ENCODE measurements around the gene IWS1. TPM values are rescaled to one million over a fixed set of nuclear protein-coding genes. Genes with fewer than 3 reads are reported as not detected.

IWS1 gene
- total and polyA plus RNA-seq, 10 of the 15 experiments (the other 5 are each of a cell fraction or from before 2014, with no cell fraction given) = 21.9 to 68.9 (median 45.8) TPM

DNA sequence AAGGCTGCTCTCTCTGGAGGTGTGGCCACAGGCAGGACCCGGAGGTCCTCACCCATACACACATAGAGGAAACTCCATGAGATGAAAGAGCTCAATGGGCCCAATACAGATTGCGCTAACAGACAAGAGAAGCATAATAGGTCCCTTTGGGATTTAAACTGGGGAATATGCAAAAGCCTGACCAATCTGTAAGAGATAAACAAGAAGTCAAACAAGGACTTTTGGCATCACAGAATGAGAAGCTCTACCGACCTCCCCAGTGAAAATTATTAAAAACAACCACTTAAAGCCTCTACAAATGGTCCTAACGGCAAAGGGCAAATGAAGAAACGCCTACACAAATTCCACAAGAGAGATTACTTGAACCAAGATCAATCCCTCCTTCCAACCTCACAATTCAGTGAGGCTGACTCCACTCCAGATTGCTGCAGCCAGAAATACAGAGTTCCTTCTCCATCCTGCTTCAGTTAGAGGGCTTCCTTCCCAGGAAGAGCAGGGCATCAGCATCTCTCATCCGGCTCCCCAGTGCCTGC, 10.8 kb downstream of the IWS1 start:
- Histone ChIP-seq H3K4me2 (ENCODE audit: control insufficient read depth, insufficient read depth) (no peak overlapping the region), H3K36me3 (ENCODE audit: control insufficient read depth in 2 of 2, insufficient read depth in 2 of 2, low read length in 1 of 2) (peaks cover 7 to 32% of the 10 kb centered on the region in 2 experiments; a peak in 3 of 4 replicates), H3K4me3 (no peak overlapping the region), H4K20me1 (ENCODE audit: control insufficient read depth, insufficient read depth) (peaks cover 3% of the 10 kb centered on the region; the same call in 1 of the 2 replicates), H3K9ac (ENCODE audit: control insufficient read depth, insufficient read depth, low read length) (no peak overlapping the region), H2AFZ (ENCODE audit: control insufficient read depth, low read depth, low read length) (no peak overlapping the region), H3K4me1 (ENCODE audit: control insufficient read depth, insufficient read depth, low read length) (no peaks in the 10 kb centered on the region; the same call in 1 of the 2 replicates), H3K9me3 (replicated peaks; ENCODE audit: control insufficient read depth, insufficient read depth, low read length) (no peaks in the 10 kb centered on the region; the same call in 2 of the 3 replicates), H3K27ac (ENCODE audit: control insufficient read depth, insufficient read depth) (no peak overlapping the region), H3K79me2 (ENCODE audit: control insufficient read depth, insufficient read depth, low read length) (peaks cover 50% of the 10 kb centered on the region), H3K27me3 (replicated peaks in 1 of 2; ENCODE audit: control insufficient read depth in 2 of 2, insufficient read depth in 2 of 2, low read length in 1 of 2) (no peaks in the 10 kb centered on the region)
- intact Hi-C loops (cut with micrococcal nuclease; ENCODE audit: unreplicated experiment) (no loop called here), in situ Hi-C loops (cut with MboI) (no loop called here)
- 64% methylated on average over 6 of the region's 6 CpGs for WGBS (ENCODE audit: insufficient coverage, insufficient replicate concordance, low lambda C conversion rate, missing lambda C conversion rate)
- SMC1A ChIA-PET (ENCODE audit: uncharacterized antibody, unreplicated experiment) = interaction anchor here (0.6 kb wide), 1 partner anchor 43 kb away, joined by 3 read pairs; no protein-coding TSS in a partner anchor
- POLR2A ChIA-PET = interaction anchor here (1.0 to 1.8 kb wide), 2 partner anchors 10 to 11 kb away, joined by 3 to 5 read pairs; partner anchors contain the start of gene IWS1
- TF ChIP-seq, protein P1, sequence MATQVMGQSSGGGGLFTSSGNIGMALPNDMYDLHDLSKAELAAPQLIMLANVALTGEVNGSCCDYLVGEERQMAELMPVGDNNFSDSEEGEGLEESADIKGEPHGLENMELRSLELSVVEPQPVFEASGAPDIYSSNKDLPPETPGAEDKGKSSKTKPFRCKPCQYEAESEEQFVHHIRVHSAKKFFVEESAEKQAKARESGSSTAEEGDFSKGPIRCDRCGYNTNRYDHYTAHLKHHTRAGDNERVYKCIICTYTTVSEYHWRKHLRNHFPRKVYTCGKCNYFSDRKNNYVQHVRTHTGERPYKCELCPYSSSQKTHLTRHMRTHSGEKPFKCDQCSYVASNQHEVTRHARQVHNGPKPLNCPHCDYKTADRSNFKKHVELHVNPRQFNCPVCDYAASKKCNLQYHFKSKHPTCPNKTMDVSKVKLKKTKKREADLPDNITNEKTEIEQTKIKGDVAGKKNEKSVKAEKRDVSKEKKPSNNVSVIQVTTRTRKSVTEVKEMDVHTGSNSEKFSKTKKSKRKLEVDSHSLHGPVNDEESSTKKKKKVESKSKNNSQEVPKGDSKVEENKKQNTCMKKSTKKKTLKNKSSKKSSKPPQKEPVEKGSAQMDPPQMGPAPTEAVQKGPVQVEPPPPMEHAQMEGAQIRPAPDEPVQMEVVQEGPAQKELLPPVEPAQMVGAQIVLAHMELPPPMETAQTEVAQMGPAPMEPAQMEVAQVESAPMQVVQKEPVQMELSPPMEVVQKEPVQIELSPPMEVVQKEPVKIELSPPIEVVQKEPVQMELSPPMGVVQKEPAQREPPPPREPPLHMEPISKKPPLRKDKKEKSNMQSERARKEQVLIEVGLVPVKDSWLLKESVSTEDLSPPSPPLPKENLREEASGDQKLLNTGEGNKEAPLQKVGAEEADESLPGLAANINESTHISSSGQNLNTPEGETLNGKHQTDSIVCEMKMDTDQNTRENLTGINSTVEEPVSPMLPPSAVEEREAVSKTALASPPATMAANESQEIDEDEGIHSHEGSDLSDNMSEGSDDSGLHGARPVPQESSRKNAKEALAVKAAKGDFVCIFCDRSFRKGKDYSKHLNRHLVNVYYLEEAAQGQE (IDR thresholded peaks at IDR 0.05; ENCODE audit: low read depth, low read length) = no peak
- TF ChIP-seq STAT1 (conservative IDR thresholded peaks at IDR 0.05) (no peak), SREBF2 (IDR thresholded peaks at IDR 0.05; ENCODE audit: low read length) (no peak), RAD21 (IDR thresholded peaks at IDR 0.05; ENCODE audit: insufficient read depth, low read depth, low read length) (no peak), YBX1 (IDR thresholded peaks at IDR 0.05) (no peak), RB1 (IDR thresholded peaks at IDR 0.05; ENCODE audit: borderline replicate concordance) (no peak), EZH2 (IDR thresholded peaks at IDR 0.05; ENCODE audit: borderline replicate concordance, control insufficient read depth, low read depth, low read length) (no peak), EP300 (IDR thresholded peaks at IDR 0.05; ENCODE audit: borderline replicate concordance in 1 of 2, control insufficient read depth in 1 of 2, low read depth in 2 of 2, low read length in 2 of 2) (no peak), FOXM1 (IDR thresholded peaks at IDR 0.05; ENCODE audit: low read depth, low read length) (no peak), TCF7 (IDR thresholded peaks at IDR 0.05; ENCODE audit: borderline replicate concordance) (no peak), RELA (IDR thresholded peaks at IDR 0.05; ENCODE audit: borderline replicate concordance, partially characterized antibody) (no peak), JUNB (IDR thresholded peaks at IDR 0.05) (no peak), RFX5 (IDR thresholded peaks at IDR 0.05; ENCODE audit: low read depth, low read length) (no peak)
- TF ChIP-seq, protein P2, sequence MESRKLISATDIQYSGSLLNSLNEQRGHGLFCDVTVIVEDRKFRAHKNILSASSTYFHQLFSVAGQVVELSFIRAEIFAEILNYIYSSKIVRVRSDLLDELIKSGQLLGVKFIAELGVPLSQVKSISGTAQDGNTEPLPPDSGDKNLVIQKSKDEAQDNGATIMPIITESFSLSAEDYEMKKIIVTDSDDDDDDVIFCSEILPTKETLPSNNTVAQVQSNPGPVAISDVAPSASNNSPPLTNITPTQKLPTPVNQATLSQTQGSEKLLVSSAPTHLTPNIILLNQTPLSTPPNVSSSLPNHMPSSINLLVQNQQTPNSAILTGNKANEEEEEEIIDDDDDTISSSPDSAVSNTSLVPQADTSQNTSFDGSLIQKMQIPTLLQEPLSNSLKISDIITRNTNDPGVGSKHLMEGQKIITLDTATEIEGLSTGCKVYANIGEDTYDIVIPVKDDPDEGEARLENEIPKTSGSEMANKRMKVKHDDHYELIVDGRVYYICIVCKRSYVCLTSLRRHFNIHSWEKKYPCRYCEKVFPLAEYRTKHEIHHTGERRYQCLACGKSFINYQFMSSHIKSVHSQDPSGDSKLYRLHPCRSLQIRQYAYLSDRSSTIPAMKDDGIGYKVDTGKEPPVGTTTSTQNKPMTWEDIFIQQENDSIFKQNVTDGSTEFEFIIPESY (IDR thresholded peaks at IDR 0.05) = no peak
- TF ChIP-seq, protein P3, sequence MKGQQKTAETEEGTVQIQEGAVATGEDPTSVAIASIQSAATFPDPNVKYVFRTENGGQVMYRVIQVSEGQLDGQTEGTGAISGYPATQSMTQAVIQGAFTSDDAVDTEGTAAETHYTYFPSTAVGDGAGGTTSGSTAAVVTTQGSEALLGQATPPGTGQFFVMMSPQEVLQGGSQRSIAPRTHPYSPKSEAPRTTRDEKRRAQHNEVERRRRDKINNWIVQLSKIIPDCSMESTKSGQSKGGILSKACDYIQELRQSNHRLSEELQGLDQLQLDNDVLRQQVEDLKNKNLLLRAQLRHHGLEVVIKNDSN (IDR thresholded peaks at IDR 0.05; ENCODE audit: borderline replicate concordance, extremely low read length, insufficient read depth, low read depth, low read length) = no peak
- FAIRE-seq = no peak
- CTCF ChIA-PET = no interaction called here
- DNase-seq (ENCODE audit: low read depth, low spot score) = no peak
- no TSS peak for BruUV-seq (replicated peaks)
- RAD21 ChIA-PET (ENCODE audit: unreplicated experiment) = no interaction called here
- peak; percentile 38; the same call in 1 of the 3 replicates for ATAC-seq

Measured in GM12878 (cell line).